Measurements from ENCODE around the gene C2orf81.
"Not testable (repeated sequence)": the region's sequence is repeated elsewhere in the genome, so short reads cannot be mapped to it uniquely, and the experiment has no call there.

- TF ChIP-seq CTCF (IDR thresholded peaks at IDR 0.05; ENCODE audit: low read depth, low read length, poor library complexity, severe bottlenecking); EZH2phosphoT487 (IDR thresholded peaks at IDR 0.05; ENCODE audit: borderline replicate concordance, low read length): not testable (repeated sequence)
Measured at GRCh38 chr2:74459503-74460118, 38.2 kb upstream of the C2orf81 start.

Measured in DOHH2 (cell line).